ENCODE results near the gene FBXL15.
"Not testable (repeated sequence)": the region's sequence is repeated elsewhere in the genome, so short reads cannot be mapped to it uniquely, and the experiment has no call there.

The FBXL15 gene

DNA sequence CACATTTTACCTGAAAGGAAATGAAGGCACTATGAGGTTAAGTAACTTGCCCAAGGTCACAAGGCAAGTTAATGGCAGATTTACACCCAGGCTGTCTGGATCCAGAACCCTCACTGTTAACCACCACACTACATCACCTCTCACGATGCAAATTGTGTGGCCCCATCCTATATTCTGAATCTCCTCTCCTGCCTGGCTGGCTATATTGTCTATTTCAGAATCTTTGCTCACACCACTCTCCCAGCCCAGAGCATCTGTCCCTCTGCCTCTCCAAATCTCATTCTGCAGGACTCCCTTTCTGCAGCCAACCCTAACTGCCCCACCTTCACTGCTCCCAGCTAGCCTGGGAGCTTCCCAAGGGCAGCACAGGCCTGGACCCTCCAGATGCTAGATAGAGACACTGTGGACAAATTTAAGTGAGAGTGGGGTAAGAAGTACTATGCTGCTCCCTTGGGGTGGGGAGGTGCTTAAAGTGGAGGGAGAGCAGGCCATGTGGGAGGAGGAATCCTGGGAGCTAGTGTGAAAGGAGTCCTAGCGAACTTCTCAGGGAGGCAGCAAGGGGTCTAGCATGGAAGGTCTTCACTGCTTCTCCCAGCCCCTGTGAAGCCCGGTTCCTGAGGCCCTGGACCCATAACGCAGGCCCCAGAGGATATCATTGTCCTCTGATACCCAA is 11.0 kb downstream of the FBXL15 start:
- DNase-seq (ENCODE audit: low read depth) = peak; percentile 30

GRCh38 chr10:102432162-102432950 is 11.7 kb downstream of the FBXL15 start, which contains the start of gene CUEDC2:
TSS of gene CUEDC2 (minus strand) at chr10:102432574. CDS start at chr10:102425188, 7,386 bp downstream.
- DNase-seq (ENCODE audit: low read depth) = peak; percentile 97

GRCh38 chr10:102433619-102434046 is 13.0 kb downstream of the FBXL15 start:
- DNase-seq (ENCODE audit: low read depth) = no peak

- DNase-seq (ENCODE audit: low read depth) = peak; percentile 65
Observed at GRCh38 chr10:102434394-102435132, 13.9 kb downstream of the FBXL15 start.

GRCh38 chr10:102435133-102435497 is 14.5 kb downstream of the FBXL15 start:
- DNase-seq (ENCODE audit: low read depth) = no peak

GRCh38 chr10:102435529-102436233 is 15.0 kb downstream of the FBXL15 start:
- peak; percentile 21 for DNase-seq (ENCODE audit: low read depth)

- no peak for DNase-seq (ENCODE audit: low read depth)
Observed at GRCh38 chr10:102436312-102436711, 15.7 kb downstream of the FBXL15 start.

GRCh38 chr10:102437515-102437914 is 16.9 kb downstream of the FBXL15 start:
- no peak for DNase-seq (ENCODE audit: low read depth)

- DNase-seq (ENCODE audit: low read depth) = no peak
Observed at GRCh38 chr10:102438374-102438773, 17.7 kb downstream of the FBXL15 start.

DNA sequence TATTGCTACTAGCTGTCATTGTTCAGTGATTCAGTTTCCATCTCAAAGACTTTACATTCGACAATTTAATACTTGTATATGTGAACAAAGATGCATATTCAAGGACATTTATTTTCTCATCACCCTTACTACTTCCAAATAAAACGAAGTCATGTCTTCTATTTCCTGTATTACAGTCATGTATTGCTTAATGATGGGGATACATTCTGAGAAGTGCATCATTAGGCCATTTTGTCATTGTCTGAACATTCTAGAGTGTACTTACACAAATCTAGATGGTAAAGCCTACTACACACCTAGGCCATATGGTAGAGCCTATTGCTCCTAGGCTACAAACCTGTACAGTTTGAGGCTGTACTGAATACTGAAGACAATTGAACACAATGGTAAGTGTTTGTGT is 24.2 kb downstream of the FBXL15 start:
- DNase-seq (ENCODE audit: low read depth) = no peak

- peak; percentile 65 for DNase-seq (ENCODE audit: low read depth)
Observed at GRCh38 chr10:102449321-102450123, 28.9 kb downstream of the FBXL15 start.

DNA sequence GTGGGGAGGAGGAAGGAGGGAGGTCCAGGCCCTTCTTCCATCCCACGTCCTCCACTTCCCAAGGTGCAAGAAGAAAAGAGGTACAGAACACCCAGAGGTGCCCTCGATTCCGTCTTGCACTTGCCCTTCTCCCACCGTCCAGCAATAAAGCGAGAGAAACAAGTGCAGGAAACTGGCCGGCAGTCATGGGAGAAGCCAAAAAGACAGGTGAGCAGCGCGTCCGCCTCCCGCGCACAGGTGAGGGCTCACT is 29.4 kb downstream of the FBXL15 start:
- no peak for DNase-seq (ENCODE audit: low read depth)

- DNase-seq (ENCODE audit: low read depth) = peak; percentile 73
Observed at GRCh38 chr10:102450374-102451104, 29.9 kb downstream of the FBXL15 start.

- DNase-seq (ENCODE audit: low read depth) = no peak
Observed at GRCh38 chr10:102451105-102451969, 30.7 kb downstream of the FBXL15 start, which contains the start of gene C10orf95. TSS of gene C10orf95 (minus strand) at chr10:102451543. CDS start at chr10:102451093, 450 bp downstream.

- DNase-seq (ENCODE audit: low read depth) = peak; percentile 72
Observed at GRCh38 chr10:102452672-102453340, 32.2 kb downstream of the FBXL15 start.

- peak; percentile 17 for DNase-seq (ENCODE audit: low read depth)
Observed at GRCh38 chr10:102453502-102453901, 32.9 kb downstream of the FBXL15 start.

DNA sequence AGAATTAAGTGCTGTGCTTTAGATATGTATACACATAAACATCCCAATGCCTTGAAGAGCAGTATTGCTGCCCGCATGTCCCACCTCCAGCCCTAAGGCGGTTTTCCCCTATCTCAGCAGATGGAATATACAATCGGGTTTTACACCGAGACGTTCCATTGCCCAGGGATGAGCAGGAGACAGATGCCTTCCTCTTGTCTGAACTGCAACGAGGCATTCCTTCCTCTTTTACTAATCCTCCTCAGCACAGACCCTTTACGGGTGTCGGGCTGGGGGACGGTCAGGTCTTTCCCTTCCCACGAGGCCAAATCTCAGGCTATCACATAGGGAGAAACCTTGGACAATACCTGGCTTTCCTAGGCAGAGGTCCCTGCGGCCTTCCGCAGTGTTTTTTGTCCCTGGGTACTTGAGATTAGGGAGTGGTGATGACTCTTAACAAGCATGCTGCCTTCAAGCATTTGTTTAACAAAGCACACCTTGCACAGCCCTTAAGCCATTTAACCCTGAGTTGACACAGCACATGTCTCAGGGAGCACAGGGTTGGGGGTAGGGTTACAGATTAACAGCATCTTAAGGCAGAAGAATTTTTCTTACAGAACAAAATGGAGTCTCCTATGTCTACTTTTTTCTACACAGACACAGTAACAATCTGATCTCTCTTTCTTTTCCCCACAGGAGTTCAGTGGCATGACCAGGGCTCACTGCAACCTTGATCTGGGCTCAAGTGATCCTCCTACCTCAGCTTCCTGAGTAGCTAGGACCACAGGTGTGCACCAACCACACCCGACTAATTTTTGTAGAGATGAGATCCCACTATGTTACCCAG is 34.2 kb downstream of the FBXL15 start:
- DNase-seq (ENCODE audit: low read depth) = not testable (repeated sequence)

DNA sequence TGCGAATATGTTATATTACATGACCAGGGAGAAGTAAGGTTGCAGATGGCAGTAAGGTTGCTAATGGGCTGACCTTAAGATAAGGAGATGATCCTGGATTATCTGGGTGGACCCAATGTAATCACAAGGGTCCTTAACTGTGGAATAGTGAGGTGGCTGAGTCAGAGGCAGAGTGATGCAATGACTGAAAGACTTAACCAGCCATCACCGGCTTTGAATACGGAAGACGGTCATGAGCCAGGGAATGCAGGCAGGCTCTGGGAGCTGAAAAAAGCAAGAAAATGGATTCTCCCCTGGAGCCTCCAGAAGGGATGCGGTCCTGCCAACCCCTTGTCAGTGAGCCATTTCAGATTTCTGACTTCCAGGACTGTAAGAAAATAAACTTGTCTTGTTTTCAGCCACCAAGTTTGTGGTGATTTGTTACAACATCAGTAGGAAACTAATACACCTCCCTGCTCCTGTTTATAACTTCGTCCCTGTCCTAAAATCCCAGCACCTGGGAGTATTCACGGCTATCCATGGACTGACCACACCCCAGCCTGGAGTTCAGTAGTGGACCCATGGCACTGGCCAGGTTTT is 35.3 kb downstream of the FBXL15 start:
- DNase-seq (ENCODE audit: low read depth) = peak; percentile 93
